A673 (cell line): Measurements from ENCODE around the gene FNIP1. TPM values are rescaled to one million over a fixed set of nuclear protein-coding genes. Genes with fewer than 3 reads are reported as not detected.

Experiments used
- BruUV-seq: library from RNA; stranded (reverse); fragments of 400-500 nt; replicated peaks from 2 replicates; lab custom pipeline; 2021; lab: Mats Ljungman, UMichigan
- CTCF ChIA-PET: fragments of 300-600 bp; sonication (Branson Sonifier 250); formaldehyde crosslinking; loops from one replicate; lab custom pipeline; 2022; ENCODE audit warnings: antibody characterized with exemption; lab: Charles Lee
- POLR2A ChIA-PET: fragments of 300-600 bp; sonication (Branson Sonifier 250); formaldehyde crosslinking; loops from one replicate; lab custom pipeline; 2022; ENCODE audit warnings: antibody characterized with exemption; ENCODE audit not compliant: low non-redundant PET; lab: Charles Lee
- DNase-seq: peaks from one replicate; pipeline ENCODE4 v3.0.0-alpha.2; 2015; ENCODE audit warnings: low spot score
- H3K27ac ChIP-seq: fragments of 200-600 bp; sonication (generic); 2 replicates; pipeline ENCODE4 v1.5.1; 2016; ENCODE audit warnings: mixed run types, low read depth, mild to moderate bottlenecking, mixed read lengths, antibody characterized with exemption, low read length; ENCODE audit not compliant: poor library complexity, severe bottlenecking
- H3K27me3 ChIP-seq: fragments of 200-600 bp; sonication (generic); replicated peaks from 2 replicates; pipeline ENCODE4 v1.6.1; 2017; ENCODE audit warnings: mixed run types, low read depth, mild to moderate bottlenecking, mixed read lengths, antibody characterized with exemption, low read length; ENCODE audit not compliant: insufficient read depth, poor library complexity
- H3K36me3 ChIP-seq: fragments of 200-600 bp; sonication (generic); 2 replicates; pipeline ENCODE4 v1.6.1; 2016; ENCODE audit warnings: mixed run types, mild to moderate bottlenecking, mixed read lengths, antibody characterized with exemption, low read length; ENCODE audit not compliant: insufficient read depth, poor library complexity, severe bottlenecking
- H3K4me1 ChIP-seq: fragments of 200-600 bp; sonication (generic); 2 replicates; pipeline ENCODE4 v1.6.1; 2017; ENCODE audit warnings: mixed run types, mild to moderate bottlenecking, mixed read lengths, antibody characterized with exemption, low read length; ENCODE audit not compliant: insufficient read depth, poor library complexity, severe bottlenecking
- H3K4me3 ChIP-seq: fragments of 200-600 bp; sonication (generic); 2 replicates; pipeline ENCODE4 v1.5.1; 2016; ENCODE audit warnings: low read depth, mixed run types, mild to moderate bottlenecking, mixed read lengths, low read length; ENCODE audit not compliant: poor library complexity, severe bottlenecking
- H3K9me3 ChIP-seq: fragments of 200-600 bp; sonication (generic); 2 replicates; pipeline ENCODE4 v1.6.1; 2016; ENCODE audit warnings: mixed run types, low read depth, mild to moderate bottlenecking, mixed read lengths, antibody characterized with exemption, low read length; ENCODE audit not compliant: poor library complexity, severe bottlenecking
- CTCF ChIP-seq: fragments of 300-800, 200-600 bp; sonication (generic); conservative IDR thresholded peaks from 2 replicates; pipeline ENCODE4 v1.5.1; 2017; ENCODE audit warnings: low read depth, mild to moderate bottlenecking, antibody characterized with exemption, low read length, moderate library complexity, mixed read lengths
- EZH2 ChIP-seq: fragments of 200-600 bp; sonication (generic); IDR thresholded peaks from 2 replicates; pipeline ENCODE4 v1.6.1; 2017; ENCODE audit warnings: borderline replicate concordance, low read depth, mild to moderate bottlenecking, mixed read lengths, antibody characterized with exemption, low read length; ENCODE audit not compliant: poor library complexity, severe bottlenecking
- intact Hi-C: fragments of 100-400 bp; cut with micrococcal nuclease; formaldehyde crosslinking; loops from one replicate; pipeline ENCODE4 v1.10.0; 2022; ENCODE audit not compliant: unreplicated experiment
- total RNA-seq: library from RNA; stranded (reverse); gene quantifications from 2 replicates; pipeline ENCODE4 v1.2.3, GENCODE V29; 2021

Gene FNIP1
- total RNA-seq, 1 experiment from 2014 or later: 22.9 TPM

GRCh38 chr5:131786900-131787692 lies 9.7 kb downstream of the FNIP1 start:
- Histone ChIP-seq H3K4me1 (peaks cover 4% of the 10 kb centered on the region), H3K27me3 (no peaks in the 10 kb centered on the region), H3K4me3 (no peak overlapping the region), H3K36me3 (no peaks in the 10 kb centered on the region), H3K27ac (no peak overlapping the region), H3K9me3 (no peaks in the 10 kb centered on the region)
- no TSS peak for BruUV-seq
- intact Hi-C loops: no loop called here
- CTCF ChIA-PET: no interaction called here
- TF ChIP-seq CTCF (no peak), EZH2 (no peak)
- POLR2A ChIA-PET: no interaction called here
- DNase-seq: no peak

GRCh38 chr5:131786036-131786435 lies 10.8 kb downstream of the FNIP1 start:
- POLR2A ChIA-PET: no interaction called here
- Histone ChIP-seq H3K27me3 (no peaks in the 10 kb centered on the region), H3K4me1 (peaks cover 4% of the 10 kb centered on the region), H3K9me3 (no peaks in the 10 kb centered on the region), H3K4me3 (no peak overlapping the region), H3K27ac (no peak overlapping the region), H3K36me3 (peaks cover 7% of the 10 kb centered on the region)
- CTCF ChIA-PET: no interaction called here
- BruUV-seq: no TSS peak
- no peak for DNase-seq
- intact Hi-C loops: no loop called here
- TF ChIP-seq EZH2: no peak
- no peak for TF ChIP-seq CTCF

- no peak overlapping the region for H3K4me3 ChIP-seq
- no peak for DNase-seq
- H3K27ac ChIP-seq: no peak overlapping the region
- H3K27me3 ChIP-seq: no peaks in the 10 kb centered on the region
- no peak for TF ChIP-seq EZH2
- no peak for TF ChIP-seq CTCF
- peaks cover 4% of the 10 kb centered on the region for H3K4me1 ChIP-seq
- H3K9me3 ChIP-seq: no peaks in the 10 kb centered on the region
- peaks cover 7% of the 10 kb centered on the region for H3K36me3 ChIP-seq
- BruUV-seq: no TSS peak
- CTCF ChIA-PET: no interaction called here
- POLR2A ChIA-PET: no interaction called here
- intact Hi-C loops: no loop called here
Observed at GRCh38 chr5:131783874-131784273, 12.9 kb downstream of the FNIP1 start.
